T-helper 17 cell (primary cell): ENCODE results near the gene FAM168B. TPM values are rescaled to one million over a fixed set of nuclear protein-coding genes. Genes with fewer than 3 reads are reported as not detected.

Experiments used
- ATAC-seq: fragments of 150-1000 bp; cut with Tn5 transposase; 2 replicates; pipeline ENCODE4 v1.10.0; 2021; ENCODE audit warnings: mild to moderate bottlenecking, moderate library complexity
- DNase-seq, 3 donors: peaks; one replicate each; pipeline versions ENCODE4 v3.0.0 to v3.0.0-alpha.2; 2020 to 2021
- H3K9me3 ChIP-seq: one replicate; pipeline ENCODE4 v1.7.0; 2013; ENCODE audit warnings: low read length, mild to moderate bottlenecking; ENCODE audit not compliant: control insufficient read depth, poor library complexity, severe bottlenecking
- H3K27ac Mint-ChIP-seq: one replicate; pipeline ENCODE4 v1.8.0; 2022; ENCODE audit warnings: mild to moderate bottlenecking, moderate library complexity, mixed read lengths
- H3K27me3 Mint-ChIP-seq: one replicate; pipeline ENCODE4 v1.8.0; 2022; ENCODE audit warnings: mixed read lengths
- H3K36me3 Mint-ChIP-seq: one replicate; pipeline ENCODE4 v1.8.0; 2022; ENCODE audit warnings: low read depth, mixed read lengths
- H3K4me1 Mint-ChIP-seq: one replicate; pipeline ENCODE4 v1.8.0; 2022; ENCODE audit warnings: mild to moderate bottlenecking, mixed read lengths
- H3K4me3 Mint-ChIP-seq: one replicate; pipeline ENCODE4 v1.8.0; 2022; ENCODE audit warnings: mild to moderate bottlenecking, moderate library complexity, mixed read lengths
- total RNA-seq, 4 donors: library from RNA in 2 of 4; stranded (reverse) in 2 of 4; gene quantifications; one replicate each; pipeline ENCODE4 v1.2.3 and lab custom pipeline; 2022 to 2026

Gene FAM168B
- total RNA-seq, 2 donors from 2014 or later: 56.1 to 71.2 TPM

DNA sequence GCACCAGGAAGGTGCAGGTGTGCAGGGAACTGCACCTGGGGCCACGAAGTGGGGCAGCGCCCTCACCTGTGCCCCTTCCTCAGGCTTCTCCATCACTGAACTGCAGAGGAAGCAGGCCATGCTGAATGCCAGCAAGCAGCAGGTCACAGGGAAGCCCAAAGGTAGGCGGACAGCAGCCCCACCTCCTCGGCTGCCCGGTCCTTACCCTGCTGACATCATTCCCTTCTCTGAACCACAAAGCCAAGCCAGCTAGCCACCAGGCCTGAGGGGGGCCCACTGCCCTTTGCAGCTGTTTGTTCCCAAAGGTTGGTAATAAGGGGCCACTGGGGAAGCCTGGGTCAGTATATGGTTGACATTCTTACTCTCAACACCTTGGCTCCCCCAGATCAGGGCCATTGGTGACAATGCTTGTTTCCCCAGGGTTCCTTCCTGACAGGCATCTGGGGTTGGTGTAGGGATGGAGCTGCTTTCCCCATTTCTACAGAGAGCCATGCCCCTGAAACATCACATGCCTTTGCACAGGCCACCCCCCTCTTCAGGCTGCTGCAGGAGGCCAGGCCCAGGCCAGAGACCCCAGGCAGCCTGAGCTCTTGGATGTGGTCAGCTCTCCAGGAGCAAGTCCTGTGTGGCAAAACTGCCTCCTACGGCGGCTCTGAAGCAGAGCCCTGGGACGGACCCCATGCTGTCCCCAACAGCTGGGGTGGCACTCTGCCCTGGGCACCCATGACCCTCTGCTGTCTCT, 47.8 kb downstream of the FAM168B start:
- DNase-seq (no peak), ATAC-seq (no peak)
- Mint-ChIP-seq H3K4me3 (no peak overlapping the region), H3K36me3 (peaks cover 12% of the 10 kb centered on the region), H3K27ac (no peak overlapping the region), H3K4me1 (peaks cover 22% of the 10 kb centered on the region), H3K27me3 (no peaks in the 10 kb centered on the region)
- no peaks in the 10 kb centered on the region for H3K9me3 ChIP-seq

DNA sequence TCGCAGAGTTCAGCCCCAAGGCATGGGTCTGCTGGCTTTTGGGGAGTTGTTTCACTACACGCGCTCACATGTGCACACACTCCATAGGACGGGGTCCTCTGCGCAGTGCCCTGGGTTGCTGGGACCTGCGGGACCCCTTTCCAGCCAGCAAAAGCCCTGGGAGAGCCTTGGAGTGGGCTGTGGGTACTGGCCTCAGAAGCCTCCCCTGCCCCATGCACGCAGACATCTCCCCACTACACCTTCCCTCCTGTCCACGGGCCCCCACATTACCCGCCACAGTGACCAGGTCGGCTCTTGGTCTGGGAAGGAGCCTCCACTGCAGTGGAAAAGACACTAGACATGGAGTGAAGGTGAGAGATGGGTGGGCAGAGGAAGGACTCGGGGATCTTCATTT, 48.5 kb downstream of the FAM168B start:
- Mint-ChIP-seq H3K36me3 (peaks cover 9% of the 10 kb centered on the region), H3K27me3 (no peaks in the 10 kb centered on the region), H3K4me3 (no peak overlapping the region), H3K4me1 (peaks cover 21% of the 10 kb centered on the region), H3K27ac (no peak overlapping the region)
- no peak for ATAC-seq
- H3K9me3 ChIP-seq: no peaks in the 10 kb centered on the region
- DNase-seq: no peak

DNA sequence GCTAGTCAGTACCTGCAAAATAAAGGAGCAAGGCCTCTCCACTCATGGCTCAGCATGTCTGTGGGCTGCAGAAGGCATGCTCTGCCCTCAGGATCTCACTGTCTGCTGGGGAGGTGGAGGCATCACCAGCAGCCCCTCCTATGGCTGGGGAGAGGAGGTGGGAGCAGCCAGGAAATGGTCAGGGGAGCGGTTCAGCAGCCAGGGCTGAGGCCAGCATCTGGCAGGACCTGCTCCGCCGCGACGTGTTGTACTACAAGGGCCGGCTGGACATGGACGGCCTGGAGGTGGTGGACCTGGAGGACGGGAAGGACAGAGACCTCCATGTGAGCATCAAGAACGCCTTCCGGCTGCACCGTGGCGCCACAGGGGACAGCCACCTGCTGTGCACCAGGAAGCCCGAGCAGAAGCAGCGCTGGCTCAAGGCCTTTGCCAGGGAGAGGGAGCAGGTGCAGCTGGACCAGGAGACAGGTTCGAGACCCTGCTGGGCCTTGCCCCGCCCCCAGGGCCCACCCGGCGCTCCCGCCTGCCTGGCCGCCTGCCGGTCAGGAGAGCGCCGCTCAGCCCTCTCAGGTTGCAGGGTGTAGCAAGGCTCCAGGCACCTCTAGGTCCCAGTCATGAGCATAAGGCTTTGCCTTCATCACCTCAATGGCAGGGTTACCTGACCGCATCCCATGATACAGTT, 49.0 kb downstream of the FAM168B start:
- no peak overlapping the region for H3K4me3 Mint-ChIP-seq
- H3K27me3 Mint-ChIP-seq: no peaks in the 10 kb centered on the region
- no peak overlapping the region for H3K27ac Mint-ChIP-seq
- no peaks in the 10 kb centered on the region for H3K9me3 ChIP-seq
- no peak for ATAC-seq
- H3K36me3 Mint-ChIP-seq: peaks cover 8% of the 10 kb centered on the region
- H3K4me1 Mint-ChIP-seq: peaks cover 22% of the 10 kb centered on the region
- DNase-seq: no peak

DNA sequence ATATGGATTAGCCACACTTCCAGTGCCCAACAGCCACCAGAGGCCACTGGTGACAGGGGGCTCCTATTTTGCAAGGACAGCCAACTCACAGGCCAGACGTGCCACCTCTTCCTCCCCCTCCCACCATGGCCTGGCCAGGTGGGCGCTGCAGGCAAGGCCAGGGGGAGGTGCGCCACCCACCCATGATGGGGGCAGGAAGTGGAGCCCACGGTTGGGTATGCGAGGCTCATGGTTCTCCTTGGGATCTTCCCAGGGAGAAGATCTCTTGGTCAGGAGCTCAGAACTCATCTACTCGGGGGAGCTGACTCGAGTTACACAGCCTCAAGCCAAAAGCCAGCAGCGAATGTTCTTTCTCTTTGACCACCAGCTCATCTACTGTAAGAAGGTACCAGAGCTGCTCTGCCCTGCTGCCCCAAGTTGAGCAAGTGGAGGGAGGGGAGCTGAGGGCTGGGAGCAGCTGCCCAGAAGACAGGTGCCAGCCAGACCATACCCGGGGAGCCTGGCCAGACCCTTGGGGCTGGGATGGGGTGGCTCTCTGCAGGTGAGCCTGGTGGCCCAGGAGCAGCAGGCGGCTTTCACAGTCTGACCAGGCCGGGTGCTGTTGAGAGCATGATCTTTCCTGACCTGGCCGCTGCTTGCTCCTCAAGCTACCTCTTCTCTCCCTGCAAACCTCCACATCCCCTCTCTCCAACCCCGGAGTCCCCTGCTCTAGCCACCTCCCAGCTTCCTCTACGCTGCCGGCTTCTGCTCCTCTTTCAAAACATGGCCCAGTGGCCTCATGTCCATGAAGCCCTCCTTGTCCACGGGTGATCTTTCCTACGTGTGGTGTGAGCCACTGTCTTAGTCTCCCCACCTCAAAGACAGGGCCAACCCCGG, 49.8 kb downstream of the FAM168B start:
- peak overlapping the region; percentile 36 for H3K4me3 Mint-ChIP-seq
- peaks cover 5% of the 10 kb centered on the region for H3K36me3 Mint-ChIP-seq
- H3K9me3 ChIP-seq: no peaks in the 10 kb centered on the region
- H3K27ac Mint-ChIP-seq: no peak overlapping the region
- DNase-seq (no peak), ATAC-seq (no peak)
- peaks cover 22% of the 10 kb centered on the region for H3K4me1 Mint-ChIP-seq
- H3K27me3 Mint-ChIP-seq: no peaks in the 10 kb centered on the region

DNA sequence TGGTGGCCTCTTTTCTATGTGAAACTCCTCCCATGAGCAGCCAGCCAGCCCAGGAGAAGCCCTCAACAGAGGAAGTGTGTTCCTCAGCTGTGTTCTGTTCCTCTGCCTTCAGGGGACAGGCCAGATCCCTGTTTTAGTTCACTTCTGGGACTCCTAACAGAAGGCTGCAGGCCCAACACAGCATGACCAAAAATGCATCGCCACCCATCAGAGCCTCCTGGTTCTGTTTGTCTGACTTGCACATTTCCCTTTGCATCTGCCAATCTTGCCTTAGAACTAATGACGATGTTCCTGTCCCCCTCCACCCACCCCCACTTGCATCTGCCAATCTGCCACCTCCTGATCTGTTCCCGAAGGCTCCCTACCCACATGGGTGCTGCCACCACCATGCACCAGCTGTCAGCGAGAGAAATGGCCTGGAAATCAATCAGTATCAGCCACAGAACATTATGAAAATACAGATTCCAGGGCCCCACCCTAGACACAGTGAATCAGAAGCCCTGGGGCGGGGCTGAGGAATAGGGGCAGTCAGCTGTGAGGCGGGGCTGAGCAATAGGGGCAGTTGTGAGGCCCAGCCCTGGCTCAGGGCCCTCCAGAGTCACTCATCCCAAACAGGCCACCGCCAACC, 51.0 kb downstream of the FAM168B start:
- H3K27ac Mint-ChIP-seq: no peak overlapping the region
- no peak for ATAC-seq
- H3K36me3 Mint-ChIP-seq: peaks cover 3% of the 10 kb centered on the region
- no peak overlapping the region for H3K4me3 Mint-ChIP-seq
- DNase-seq: no peak
- H3K27me3 Mint-ChIP-seq: peaks cover 5% of the 10 kb centered on the region
- H3K4me1 Mint-ChIP-seq: peaks cover 20% of the 10 kb centered on the region
- no peaks in the 10 kb centered on the region for H3K9me3 ChIP-seq

DNA sequence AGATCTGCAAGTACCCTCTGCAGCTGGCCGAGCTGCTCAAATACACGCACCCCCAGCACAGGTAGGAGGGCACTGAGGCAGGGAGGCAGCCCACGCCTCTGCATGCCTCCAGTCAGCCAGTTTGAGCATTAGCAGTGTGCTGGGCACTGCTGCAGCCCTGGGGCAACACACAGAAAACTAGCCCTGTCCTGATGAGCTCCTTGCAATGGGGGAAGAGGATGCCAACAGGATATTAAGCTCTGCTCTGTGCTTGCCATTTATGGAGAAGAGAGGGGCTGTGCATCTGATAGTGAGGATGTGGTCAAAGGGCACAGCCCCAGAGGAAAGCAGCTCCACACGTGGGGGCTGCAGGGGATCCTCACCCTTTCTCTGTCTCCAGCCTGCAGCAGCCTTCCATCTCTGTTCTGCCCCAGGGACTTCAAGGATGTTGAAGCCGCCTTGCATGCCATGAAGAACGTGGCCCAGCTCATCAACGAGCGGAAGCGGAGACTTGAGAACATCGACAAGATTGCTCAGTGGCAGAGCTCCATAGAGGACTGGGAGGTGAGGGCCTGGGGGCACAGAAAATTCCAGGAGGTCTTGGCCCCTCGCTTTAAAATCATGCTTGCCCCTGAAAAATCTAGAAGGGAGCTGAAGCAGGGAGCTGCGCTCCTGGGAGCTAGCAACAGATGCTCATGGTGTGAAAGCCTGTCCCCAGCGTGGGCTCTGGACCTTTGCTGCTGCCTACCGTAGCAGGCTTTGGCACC, 51.7 kb downstream of the FAM168B start:
- no peak for DNase-seq
- Mint-ChIP-seq H3K4me3 (peak overlapping the region; percentile 90), H3K4me1 (peaks cover 20% of the 10 kb centered on the region), H3K36me3 (peaks cover under 1% of the 10 kb centered on the region), H3K27ac (peak overlapping the region; percentile 66), H3K27me3 (peaks cover 11% of the 10 kb centered on the region)
- no peaks in the 10 kb centered on the region for H3K9me3 ChIP-seq
- peak; percentile 12 for ATAC-seq

DNA sequence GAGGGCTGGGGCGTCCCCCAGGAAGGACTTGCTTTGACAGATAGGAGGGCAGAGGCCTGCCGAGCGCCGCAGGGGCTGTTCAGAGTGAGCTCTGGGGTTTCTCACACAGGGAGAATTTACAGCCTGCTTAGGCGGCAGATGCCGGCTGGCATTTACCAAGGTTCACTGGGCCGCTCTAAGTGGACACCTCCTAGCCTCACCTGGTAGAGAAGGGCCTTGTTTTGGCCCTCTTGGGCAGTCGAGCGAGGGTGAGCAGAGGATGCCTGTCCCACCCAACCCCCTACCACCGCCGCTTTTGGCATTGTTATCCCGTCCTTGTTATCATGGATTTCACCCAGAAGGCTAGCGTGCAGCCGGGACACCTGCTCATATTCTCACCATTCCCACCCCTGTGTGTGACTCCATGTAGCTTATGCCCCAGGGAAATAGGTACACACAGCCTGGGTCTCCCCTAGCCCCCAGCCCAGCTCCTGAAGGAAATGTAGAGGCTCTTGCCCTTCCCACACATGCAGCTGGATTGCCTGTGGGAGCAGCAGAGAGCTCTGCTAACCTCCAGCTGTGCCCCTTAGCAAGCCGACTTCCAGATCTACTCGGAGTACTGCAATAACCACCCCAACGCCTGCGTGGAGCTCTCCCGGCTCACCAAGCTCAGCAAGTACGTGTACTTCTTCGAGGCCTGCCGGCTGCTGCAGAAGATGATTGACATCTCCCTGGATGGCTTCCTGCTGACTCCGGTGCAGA, 52.4 kb downstream of the FAM168B start:
- ATAC-seq: peak; percentile 21
- Mint-ChIP-seq H3K27me3 (peaks cover 15% of the 10 kb centered on the region), H3K27ac (peak overlapping the region; percentile 66), H3K4me1 (peaks cover 20% of the 10 kb centered on the region), H3K36me3 (no peaks in the 10 kb centered on the region), H3K4me3 (peak overlapping the region; percentile 90)
- H3K9me3 ChIP-seq: no peaks in the 10 kb centered on the region
- no peak for DNase-seq

DNA sequence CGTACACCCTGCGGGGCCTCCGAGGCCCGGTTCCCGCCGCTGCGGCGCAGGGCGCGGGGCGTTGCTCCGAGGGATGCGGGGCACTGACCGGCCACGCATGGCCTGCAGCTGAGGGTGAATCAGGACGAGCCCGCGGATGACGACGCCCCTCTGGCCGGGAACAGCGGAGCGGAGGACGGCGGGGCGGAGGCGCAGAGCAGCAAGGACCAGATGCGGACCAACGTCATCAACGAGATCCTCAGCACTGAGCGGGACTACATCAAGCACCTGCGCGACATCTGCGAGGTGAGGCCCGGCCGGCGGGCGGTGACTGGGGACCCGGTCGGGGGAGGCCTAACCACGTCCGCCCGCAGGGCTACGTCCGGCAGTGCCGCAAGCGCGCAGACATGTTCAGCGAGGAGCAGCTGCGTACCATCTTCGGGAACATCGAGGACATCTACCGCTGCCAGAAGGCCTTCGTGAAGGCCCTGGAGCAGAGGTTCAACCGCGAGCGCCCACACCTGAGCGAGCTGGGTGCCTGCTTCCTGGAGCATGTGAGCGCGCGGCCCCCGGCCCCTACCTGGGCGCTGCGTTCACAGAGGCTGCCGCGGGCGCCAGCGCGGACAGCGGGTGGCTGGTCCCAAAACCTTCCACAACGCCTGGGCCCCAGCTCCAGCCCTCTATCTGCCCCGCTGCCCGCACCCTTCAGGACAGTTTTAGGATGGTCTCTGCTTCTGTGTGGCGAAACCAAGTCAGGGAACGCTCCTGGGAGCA, 53.2 kb downstream of the FAM168B start:
- Mint-ChIP-seq H3K4me1 (peaks cover 20% of the 10 kb centered on the region), H3K4me3 (peak overlapping the region; percentile 90), H3K27me3 (peaks cover 18% of the 10 kb centered on the region), H3K36me3 (no peaks in the 10 kb centered on the region), H3K27ac (no peak overlapping the region)
- no peaks in the 10 kb centered on the region for H3K9me3 ChIP-seq
- ATAC-seq (peak; percentile 50), DNase-seq (no peak)

DNA sequence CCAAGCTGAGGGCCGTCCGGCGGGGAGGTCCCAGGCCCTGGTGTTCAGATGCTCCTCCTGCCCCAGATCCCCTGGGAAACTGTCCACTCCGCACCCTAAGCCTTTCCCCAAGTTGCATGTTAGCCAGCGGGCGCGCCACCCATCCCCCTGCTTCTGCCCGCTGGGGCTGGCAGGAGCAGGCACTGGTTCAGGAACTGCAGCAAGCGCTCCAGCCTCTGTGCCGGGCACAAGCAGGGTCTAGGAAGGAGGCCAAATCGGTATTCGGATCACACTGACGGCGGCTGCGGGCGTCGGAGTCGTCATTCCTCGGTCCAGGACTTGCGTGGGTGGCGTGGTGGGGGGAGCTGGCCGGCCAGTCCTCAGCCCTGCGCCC, 53.7 kb downstream of the FAM168B start:
- Mint-ChIP-seq H3K4me1 (peaks cover 20% of the 10 kb centered on the region), H3K27ac (no peak overlapping the region), H3K4me3 (peak overlapping the region; percentile 90), H3K36me3 (no peaks in the 10 kb centered on the region), H3K27me3 (peaks cover 18% of the 10 kb centered on the region)
- no peaks in the 10 kb centered on the region for H3K9me3 ChIP-seq
- DNase-seq (no peak), ATAC-seq (no peak)

DNA sequence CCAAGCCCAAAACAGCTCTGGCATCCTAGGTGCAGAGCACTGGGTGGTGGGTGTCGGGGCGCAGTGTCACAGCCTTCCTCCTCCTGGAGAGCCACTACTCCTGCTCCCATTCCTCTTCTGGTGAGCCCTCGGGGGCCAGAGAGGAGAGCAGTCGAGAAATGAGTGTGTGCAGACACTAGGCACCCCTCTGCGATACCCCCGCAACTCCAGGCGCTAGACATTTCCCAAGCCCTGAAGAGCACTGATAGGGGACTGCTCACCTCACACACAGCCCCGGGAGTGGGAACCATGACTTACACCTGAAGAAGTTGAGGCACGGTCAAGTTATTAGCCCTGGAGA, 54.2 kb downstream of the FAM168B start:
- ATAC-seq: no peak
- no peaks in the 10 kb centered on the region for H3K9me3 ChIP-seq
- Mint-ChIP-seq H3K4me1 (peaks cover 19% of the 10 kb centered on the region), H3K36me3 (no peaks in the 10 kb centered on the region), H3K27me3 (peaks cover 22% of the 10 kb centered on the region), H3K4me3 (peak overlapping the region; percentile 90), H3K27ac (no peak overlapping the region)
- no peak for DNase-seq

DNA sequence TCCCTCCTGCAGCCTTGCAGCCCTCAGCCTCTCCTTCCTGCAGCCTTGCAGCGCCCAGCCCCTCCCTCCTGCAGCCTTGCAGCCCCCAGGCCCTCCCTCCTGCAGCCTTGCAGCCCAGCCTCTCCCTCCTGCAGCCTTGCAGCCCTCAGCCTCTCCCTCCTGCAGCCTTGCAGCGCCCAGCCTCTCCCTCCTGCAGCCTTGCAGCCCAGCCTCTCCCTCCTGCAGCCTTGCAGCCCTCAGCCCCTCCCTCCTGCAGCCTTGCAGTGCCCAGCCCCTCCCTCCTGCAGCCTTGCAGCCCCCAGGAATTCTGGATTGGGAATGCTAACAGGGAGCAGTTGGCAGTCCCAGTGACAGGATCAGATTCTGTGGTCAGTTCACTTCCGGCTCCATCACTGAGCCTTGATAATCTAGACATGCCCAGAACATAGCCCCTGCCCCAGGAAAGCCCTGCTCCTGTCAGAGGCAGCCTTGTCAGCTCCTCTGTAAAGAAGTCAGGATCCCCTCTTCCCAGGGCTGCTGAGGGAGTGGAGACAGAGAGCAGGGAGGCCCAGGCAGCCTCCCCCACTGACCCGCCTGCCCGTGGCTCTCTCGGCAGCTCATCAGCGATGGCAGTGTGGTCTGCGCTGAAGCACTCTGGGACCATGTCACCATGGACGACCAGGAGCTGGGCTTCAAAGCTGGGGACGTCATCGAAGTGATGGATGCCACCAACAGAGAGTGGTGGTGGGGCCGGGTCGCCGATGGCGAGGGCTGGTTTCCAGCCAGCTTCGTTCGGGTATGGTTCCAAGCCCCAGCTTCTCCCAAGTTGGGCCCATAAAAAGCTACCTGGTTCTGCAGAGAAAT, 54.8 kb downstream of the FAM168B start:
- no peak for ATAC-seq
- no peak for DNase-seq
- no peaks in the 10 kb centered on the region for H3K9me3 ChIP-seq
- H3K27me3 Mint-ChIP-seq: peaks cover 28% of the 10 kb centered on the region
- H3K27ac Mint-ChIP-seq: no peak overlapping the region
- no peak overlapping the region for H3K4me3 Mint-ChIP-seq
- H3K36me3 Mint-ChIP-seq: no peaks in the 10 kb centered on the region
- H3K4me1 Mint-ChIP-seq: peaks cover 14% of the 10 kb centered on the region
